MCF 10A (cell line): Measurements from ENCODE around the gene DLX2. TPM values are rescaled to one million over a fixed set of nuclear protein-coding genes. Genes with fewer than 3 reads are reported as not detected.

Experiments used
- BruUV-seq: library from RNA; stranded (reverse); fragments of 400-500 nt; replicated peaks from 2 replicates; lab custom pipeline; 2021; lab: Mats Ljungman, UMichigan
- CTCF ChIA-PET: fragments of 300-600 bp; sonication (Branson Sonifier 250); formaldehyde crosslinking; extraction: SDS; loops from one replicate; lab custom pipeline; 2021; ENCODE audit warnings: antibody characterized with exemption, inconsistent platforms; lab: Yijun Ruan, JAX
- POLR2A ChIA-PET: fragments of 300-600, 350-650 bp; sonication (Branson Sonifier 250); formaldehyde crosslinking; extraction: SDS; loops from one replicate; lab custom pipeline; 2020; ENCODE audit warnings: antibody characterized with exemption, inconsistent platforms; lab: Yijun Ruan, JAX
- DNase-seq: peaks from one replicate; pipeline ENCODE4 v3.0.0-alpha.2; 2018; ENCODE audit not compliant: unreplicated experiment
- H3K27ac Mint-ChIP-seq: one replicate; pipeline ENCODE4 v1.8.0; 2022; ENCODE audit warnings: mild to moderate bottlenecking, low read depth, mixed read lengths; ENCODE audit not compliant: unreplicated experiment
- H3K27me3 Mint-ChIP-seq: one replicate; pipeline ENCODE4 v1.8.0; 2022; ENCODE audit warnings: mixed read lengths; ENCODE audit not compliant: insufficient read depth, unreplicated experiment
- H3K36me3 Mint-ChIP-seq: one replicate; pipeline ENCODE4 v1.8.0; 2022; ENCODE audit warnings: mild to moderate bottlenecking, moderate library complexity, mixed read lengths; ENCODE audit not compliant: insufficient read depth, unreplicated experiment
- H3K4me1 Mint-ChIP-seq: one replicate; pipeline ENCODE4 v1.8.0; 2022; ENCODE audit warnings: mixed read lengths; ENCODE audit not compliant: insufficient read depth, unreplicated experiment
- H3K4me3 Mint-ChIP-seq: one replicate; pipeline ENCODE4 v1.8.0; 2022; ENCODE audit warnings: mild to moderate bottlenecking, moderate library complexity, mixed read lengths; ENCODE audit not compliant: unreplicated experiment
- H3K9me3 Mint-ChIP-seq: one replicate; pipeline ENCODE4 v1.8.0; 2022; ENCODE audit warnings: mixed read lengths; ENCODE audit not compliant: unreplicated experiment
- intact Hi-C: fragments of 100-400 bp; cut with micrococcal nuclease; formaldehyde crosslinking; loops from 2 replicates; pipeline ENCODE4 v1.14.1; 2022
- total RNA-seq: library from RNA; stranded (reverse); gene quantifications from 2 replicates; pipeline ENCODE4 v1.2.3, GENCODE V29; 2022
- TF ChIP-seq, protein P1 (sequence below): fragments of 200-600 bp; IDR thresholded peaks from one replicate; pipeline ENCODE4 v1.8.0; 2022; ENCODE audit warnings: antibody characterized with exemption, mild to moderate bottlenecking; ENCODE audit not compliant: unreplicated experiment

DLX2 gene
- total RNA-seq, 1 experiment from 2014 or later, result 1.1 TPM

- ChIA-PET CTCF (interaction anchor here (0.6 to 1.4 kb wide), 2 partner anchors 7 to 12 kb away, joined by 4 read pairs; partner anchors contain the start of gene DLX2), POLR2A (interaction anchor here (0.5 to 1.3 kb wide), 3 partner anchors 25 to 106 kb away, joined by 3 to 5 read pairs (median 4); no protein-coding TSS in a partner anchor)
- Mint-ChIP-seq H3K27ac (no peak overlapping the region), H3K27me3 (no peaks in the 10 kb centered on the region), H3K4me1 (peaks cover 11% of the 10 kb centered on the region), H3K4me3 (no peak overlapping the region), H3K36me3 (no peaks in the 10 kb centered on the region), H3K9me3 (no peaks in the 10 kb centered on the region)
- no peak for DNase-seq
- intact Hi-C loops, result no loop called here
- TF ChIP-seq, protein P1, sequence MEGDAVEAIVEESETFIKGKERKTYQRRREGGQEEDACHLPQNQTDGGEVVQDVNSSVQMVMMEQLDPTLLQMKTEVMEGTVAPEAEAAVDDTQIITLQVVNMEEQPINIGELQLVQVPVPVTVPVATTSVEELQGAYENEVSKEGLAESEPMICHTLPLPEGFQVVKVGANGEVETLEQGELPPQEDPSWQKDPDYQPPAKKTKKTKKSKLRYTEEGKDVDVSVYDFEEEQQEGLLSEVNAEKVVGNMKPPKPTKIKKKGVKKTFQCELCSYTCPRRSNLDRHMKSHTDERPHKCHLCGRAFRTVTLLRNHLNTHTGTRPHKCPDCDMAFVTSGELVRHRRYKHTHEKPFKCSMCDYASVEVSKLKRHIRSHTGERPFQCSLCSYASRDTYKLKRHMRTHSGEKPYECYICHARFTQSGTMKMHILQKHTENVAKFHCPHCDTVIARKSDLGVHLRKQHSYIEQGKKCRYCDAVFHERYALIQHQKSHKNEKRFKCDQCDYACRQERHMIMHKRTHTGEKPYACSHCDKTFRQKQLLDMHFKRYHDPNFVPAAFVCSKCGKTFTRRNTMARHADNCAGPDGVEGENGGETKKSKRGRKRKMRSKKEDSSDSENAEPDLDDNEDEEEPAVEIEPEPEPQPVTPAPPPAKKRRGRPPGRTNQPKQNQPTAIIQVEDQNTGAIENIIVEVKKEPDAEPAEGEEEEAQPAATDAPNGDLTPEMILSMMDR, result no peak
- no TSS peak for BruUV-seq
These were observed 11.6 kb downstream of the DLX2 start for GRCh38 chr2:172091000-172091641.

DNA sequence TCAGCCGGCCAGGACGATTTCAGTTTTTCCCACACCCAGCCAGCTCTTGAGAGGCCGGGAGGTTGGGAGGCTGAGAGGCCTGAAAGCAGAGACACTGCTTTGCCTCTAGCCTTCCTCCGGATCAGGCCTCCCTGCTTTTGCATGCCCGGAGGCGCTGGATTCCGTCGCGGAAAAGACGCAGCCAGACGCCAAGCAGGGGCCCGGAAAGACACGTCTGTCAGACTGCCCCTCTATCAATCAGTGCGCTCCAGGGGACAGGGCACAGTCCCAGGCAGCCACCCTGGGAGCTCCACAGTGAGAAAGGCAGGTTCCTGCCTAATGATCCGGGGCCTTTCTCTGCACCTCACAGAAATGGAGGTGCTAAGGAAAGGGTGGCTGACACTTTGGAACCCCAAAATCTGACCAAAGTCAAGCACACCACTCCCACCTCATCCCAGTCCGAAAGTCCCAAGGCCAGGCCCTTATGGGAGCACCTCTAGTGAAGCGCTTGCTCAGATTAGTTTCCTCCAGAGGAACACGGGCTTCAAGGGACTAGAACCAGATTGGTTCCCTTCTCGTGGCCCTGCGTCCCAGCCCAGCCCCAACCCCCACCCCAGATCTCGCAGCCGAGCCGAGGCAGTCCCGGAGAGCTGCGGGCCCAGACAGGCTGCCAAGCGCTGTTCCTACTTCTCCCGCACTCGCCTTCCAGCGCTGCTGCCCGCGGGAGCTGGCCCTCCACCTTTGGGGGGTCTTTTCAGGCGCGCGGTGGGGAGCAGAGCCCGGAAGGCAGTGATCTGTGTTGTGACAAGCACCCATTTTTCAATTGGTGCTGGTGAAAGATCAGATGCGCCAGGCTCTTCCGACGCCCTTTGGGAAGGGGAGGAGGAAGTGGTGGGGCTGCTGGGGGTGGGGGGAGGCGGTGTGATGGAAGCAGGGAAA, 12.4 kb downstream of the DLX2 start:
- DNase-seq, result no peak
- intact Hi-C loops, result no loop called here
- Mint-ChIP-seq H3K9me3 (no peaks in the 10 kb centered on the region), H3K27me3 (no peaks in the 10 kb centered on the region), H3K27ac (no peak overlapping the region), H3K4me1 (peaks cover 5% of the 10 kb centered on the region), H3K36me3 (no peaks in the 10 kb centered on the region), H3K4me3 (no peak overlapping the region)
- POLR2A ChIA-PET, result interaction anchor here (0.5 kb wide), 1 partner anchor 105 kb away, joined by 5 read pairs; no protein-coding TSS in a partner anchor
- BruUV-seq, result no TSS peak
- CTCF ChIA-PET, result interaction anchor here (1.4 kb wide), 1 partner anchor 13 kb away, joined by 4 read pairs; the partner anchor contains the start of gene DLX2
- TF ChIP-seq, protein P1, result no peak

DNA sequence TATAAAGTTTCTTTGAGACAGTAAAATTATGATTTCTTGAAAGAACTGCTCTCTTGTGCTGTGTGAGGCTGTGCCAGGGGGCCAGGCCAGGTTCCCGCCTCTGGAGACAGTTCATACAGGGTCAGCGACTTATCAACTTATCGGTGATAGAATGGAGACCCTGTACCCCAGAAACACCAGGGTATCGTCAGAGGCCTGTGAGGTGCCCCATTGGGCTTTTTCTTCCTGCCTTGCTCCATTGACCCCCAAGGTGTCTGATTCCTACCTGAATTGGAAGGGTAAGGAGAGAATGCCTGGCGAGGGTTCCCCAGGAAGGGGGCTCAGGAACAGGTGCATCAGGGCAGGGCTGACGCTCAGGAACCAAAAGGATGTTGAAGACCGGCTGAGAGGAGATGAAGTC, 13.1 kb downstream of the DLX2 start:
- Mint-ChIP-seq H3K27me3 (no peaks in the 10 kb centered on the region), H3K36me3 (no peaks in the 10 kb centered on the region), H3K4me1 (peaks cover 5% of the 10 kb centered on the region), H3K4me3 (no peak overlapping the region), H3K9me3 (no peaks in the 10 kb centered on the region), H3K27ac (no peak overlapping the region)
- intact Hi-C loops, result no loop called here
- no peak for DNase-seq
- ChIA-PET CTCF (no interaction called here), POLR2A (interaction anchor here (0.7 kb wide), 1 partner anchor 52 kb away, joined by 3 read pairs; no protein-coding TSS in a partner anchor)
- TF ChIP-seq, protein P1, result no peak
- no TSS peak for BruUV-seq

- no peak overlapping the region for H3K27ac Mint-ChIP-seq
- intact Hi-C loops, result no loop called here
- no TSS peak for BruUV-seq
- H3K27me3 Mint-ChIP-seq, result no peaks in the 10 kb centered on the region
- no peaks in the 10 kb centered on the region for H3K9me3 Mint-ChIP-seq
- TF ChIP-seq, protein P1, result no peak
- ChIA-PET CTCF (no interaction called here), POLR2A (interaction anchor here (0.7 kb wide), 1 partner anchor 51 kb away, joined by 3 read pairs; no protein-coding TSS in a partner anchor)
- no peak overlapping the region for H3K4me3 Mint-ChIP-seq
- DNase-seq, result no peak
- peaks cover 5% of the 10 kb centered on the region for H3K4me1 Mint-ChIP-seq
- no peaks in the 10 kb centered on the region for H3K36me3 Mint-ChIP-seq
These were observed 13.6 kb downstream of the DLX2 start for GRCh38 chr2:172089005-172089504.
